ENCODE measurements around the gene AFF3. TPM values are rescaled to one million over a fixed set of nuclear protein-coding genes. Genes with fewer than 3 reads are reported as not detected.

Gene AFF3
- total RNA-seq, 6 experiments from 2014 or later: 0.80 to 8.2 (median 6.8) TPM

DNA sequence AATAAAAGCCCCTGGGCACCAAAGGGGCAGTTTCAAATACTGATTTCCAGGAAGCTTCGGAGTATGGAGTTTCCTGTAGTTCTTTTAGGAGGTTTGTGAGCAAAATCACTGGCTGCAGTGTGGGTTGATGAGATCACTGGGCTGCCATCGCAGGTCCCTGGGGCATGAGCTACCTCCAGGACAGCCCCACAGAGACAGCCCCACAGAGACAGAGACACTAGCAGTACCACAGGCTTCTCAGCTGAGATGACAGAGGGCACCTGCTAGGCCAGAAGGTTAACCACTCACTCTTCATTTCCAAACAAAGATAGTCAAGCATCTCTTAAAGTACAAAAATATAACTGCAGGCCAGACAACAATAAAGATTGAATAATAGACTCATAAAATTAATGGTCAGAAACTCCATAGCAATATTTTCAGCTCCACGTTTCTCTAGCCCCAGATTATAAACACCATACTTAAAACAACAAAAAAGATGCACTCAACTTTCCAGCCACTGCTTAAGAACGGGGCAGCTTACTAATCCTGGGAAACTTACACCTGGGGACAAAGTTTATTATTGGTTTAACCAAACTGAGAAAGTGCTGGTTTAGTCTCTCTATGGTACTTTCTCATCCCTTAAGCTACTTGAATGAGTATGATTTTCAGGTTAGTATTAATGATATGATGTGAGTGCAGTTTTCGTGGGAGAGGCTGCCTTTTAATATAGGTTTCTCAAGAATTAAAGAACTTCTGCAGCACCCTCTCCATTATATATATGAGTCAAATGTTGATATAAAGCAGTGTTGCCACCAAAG, 11.6 kb downstream of the AFF3 start:
- Mint-ChIP-seq H3K27me3 (ENCODE audit: insufficient read depth) (no peaks in the 10 kb centered on the region), H3K4me3 (no peak overlapping the region), H3K9me3 (no peaks in the 10 kb centered on the region; the same call in 1 of the 2 replicates), H3K27ac (no peak overlapping the region), H3K36me3 (ENCODE audit: low read depth) (no peaks in the 10 kb centered on the region), H3K4me1 (ENCODE audit: low read depth) (no peaks in the 10 kb centered on the region)
- TF ChIP-seq, protein P1, sequence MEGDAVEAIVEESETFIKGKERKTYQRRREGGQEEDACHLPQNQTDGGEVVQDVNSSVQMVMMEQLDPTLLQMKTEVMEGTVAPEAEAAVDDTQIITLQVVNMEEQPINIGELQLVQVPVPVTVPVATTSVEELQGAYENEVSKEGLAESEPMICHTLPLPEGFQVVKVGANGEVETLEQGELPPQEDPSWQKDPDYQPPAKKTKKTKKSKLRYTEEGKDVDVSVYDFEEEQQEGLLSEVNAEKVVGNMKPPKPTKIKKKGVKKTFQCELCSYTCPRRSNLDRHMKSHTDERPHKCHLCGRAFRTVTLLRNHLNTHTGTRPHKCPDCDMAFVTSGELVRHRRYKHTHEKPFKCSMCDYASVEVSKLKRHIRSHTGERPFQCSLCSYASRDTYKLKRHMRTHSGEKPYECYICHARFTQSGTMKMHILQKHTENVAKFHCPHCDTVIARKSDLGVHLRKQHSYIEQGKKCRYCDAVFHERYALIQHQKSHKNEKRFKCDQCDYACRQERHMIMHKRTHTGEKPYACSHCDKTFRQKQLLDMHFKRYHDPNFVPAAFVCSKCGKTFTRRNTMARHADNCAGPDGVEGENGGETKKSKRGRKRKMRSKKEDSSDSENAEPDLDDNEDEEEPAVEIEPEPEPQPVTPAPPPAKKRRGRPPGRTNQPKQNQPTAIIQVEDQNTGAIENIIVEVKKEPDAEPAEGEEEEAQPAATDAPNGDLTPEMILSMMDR (IDR thresholded peaks at IDR 0.05): no peak
- no peak for DNase-seq

DNA sequence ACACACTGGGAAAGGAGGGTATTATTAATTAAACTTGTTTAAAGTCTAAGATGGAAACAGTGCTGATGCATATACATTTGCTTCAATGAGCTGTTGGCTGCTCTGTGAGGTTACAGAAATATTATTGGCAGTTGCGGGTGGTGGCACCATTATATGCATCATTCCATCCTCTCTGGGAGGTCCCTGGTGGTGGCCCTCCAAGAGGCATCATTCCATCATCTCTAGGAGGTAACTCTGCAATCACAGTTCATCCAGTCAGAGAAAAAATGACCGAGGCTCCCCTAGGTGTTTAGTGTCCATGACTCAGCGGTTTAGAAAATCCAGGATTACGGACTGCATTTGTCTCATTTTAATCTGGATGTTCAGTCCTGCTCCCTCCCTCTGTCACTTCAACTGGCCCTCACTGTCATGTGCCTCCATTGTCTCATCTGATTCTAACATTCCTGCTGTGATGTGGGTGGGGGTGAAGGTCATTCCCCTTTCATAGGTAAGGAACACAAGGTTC, 15.4 kb downstream of the AFF3 start:
- Mint-ChIP-seq H3K27me3 (ENCODE audit: insufficient read depth) (peaks cover 5% of the 10 kb centered on the region; the same call in 1 of the 2 replicates), H3K36me3 (ENCODE audit: low read depth) (no peaks in the 10 kb centered on the region), H3K9me3 (no peaks in the 10 kb centered on the region; the same call in none of the 2 replicates), H3K4me1 (ENCODE audit: low read depth) (no peaks in the 10 kb centered on the region; the same call in 1 of the 2 replicates), H3K27ac (no peak overlapping the region), H3K4me3 (no peak overlapping the region)
- TF ChIP-seq, protein P1 (IDR thresholded peaks at IDR 0.05): no peak
- no peak for DNase-seq

DNA sequence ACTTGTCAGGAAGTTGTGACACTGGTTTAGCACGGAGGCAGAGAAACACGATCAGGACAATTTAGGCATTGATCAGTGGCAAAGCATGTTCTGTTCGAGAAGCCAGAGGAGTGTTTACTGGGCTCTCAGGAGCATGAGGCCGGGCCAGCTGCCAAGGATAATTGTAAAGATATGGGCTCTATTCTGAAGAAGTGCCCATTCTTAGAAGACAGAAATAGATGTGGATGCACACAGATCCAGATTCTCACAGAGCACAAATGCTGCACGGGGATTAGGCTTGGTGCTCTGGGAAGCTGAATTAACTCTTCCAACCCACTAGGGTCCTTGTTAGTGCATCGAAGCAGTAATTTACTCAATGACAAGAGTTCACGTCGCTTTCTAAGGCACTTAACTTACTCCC, 16.2 kb downstream of the AFF3 start:
- Mint-ChIP-seq H3K4me3 (no peak overlapping the region), H3K4me1 (ENCODE audit: low read depth) (no peaks in the 10 kb centered on the region; the same call in 1 of the 2 replicates), H3K9me3 (no peaks in the 10 kb centered on the region; the same call in none of the 2 replicates), H3K36me3 (ENCODE audit: low read depth) (no peaks in the 10 kb centered on the region), H3K27me3 (ENCODE audit: insufficient read depth) (peaks cover 5% of the 10 kb centered on the region; the same call in 1 of the 2 replicates), H3K27ac (no peak overlapping the region)
- TF ChIP-seq, protein P1 (IDR thresholded peaks at IDR 0.05): no peak
- DNase-seq: no peak

DNA sequence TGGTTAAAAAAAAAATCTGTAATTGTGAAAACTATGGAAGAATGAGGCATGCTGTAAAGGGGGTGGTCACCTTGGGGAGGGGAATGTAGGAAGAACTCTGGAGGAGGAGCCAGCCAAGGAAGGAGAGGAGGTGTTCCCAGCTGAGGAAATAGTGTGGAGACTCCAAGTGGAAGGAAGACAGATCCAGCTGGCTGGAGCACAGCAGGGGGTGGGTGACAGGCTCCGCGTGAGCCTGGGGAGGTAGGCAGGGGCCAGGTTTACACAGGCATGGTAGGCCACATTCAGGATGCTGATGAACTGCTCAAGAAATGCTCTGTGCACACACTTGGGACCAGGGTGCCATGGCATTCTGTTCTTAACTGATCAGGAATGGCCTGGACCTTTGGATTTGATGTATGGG, 16.8 kb downstream of the AFF3 start:
- no peak for DNase-seq
- Mint-ChIP-seq H3K27ac (no peak overlapping the region), H3K27me3 (ENCODE audit: insufficient read depth) (peaks cover 5% of the 10 kb centered on the region; the same call in 1 of the 2 replicates), H3K4me1 (ENCODE audit: low read depth) (no peaks in the 10 kb centered on the region; the same call in 1 of the 2 replicates), H3K9me3 (no peaks in the 10 kb centered on the region; the same call in none of the 2 replicates), H3K4me3 (no peak overlapping the region), H3K36me3 (ENCODE audit: low read depth) (no peaks in the 10 kb centered on the region)
- TF ChIP-seq, protein P1 (IDR thresholded peaks at IDR 0.05): no peak

DNA sequence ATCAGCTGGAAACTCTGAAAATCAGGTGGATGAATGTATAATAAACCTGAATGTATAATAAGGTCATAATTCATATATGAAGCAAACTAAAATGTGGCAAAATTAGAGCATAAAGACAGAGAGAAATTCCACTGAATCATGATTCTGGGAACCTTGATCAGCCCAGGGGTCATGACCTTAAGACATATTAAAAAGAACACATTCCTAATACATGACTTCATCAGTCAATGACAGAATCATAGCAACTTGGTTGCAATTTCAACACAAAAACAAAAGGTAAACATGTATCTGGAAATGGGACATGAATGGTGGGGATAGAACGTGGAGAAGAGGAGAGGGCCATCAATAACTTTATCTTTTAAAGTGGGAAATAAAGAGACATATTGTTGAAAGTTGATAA, 17.6 kb downstream of the AFF3 start:
- Mint-ChIP-seq H3K27ac (no peak overlapping the region), H3K4me1 (ENCODE audit: low read depth) (no peaks in the 10 kb centered on the region; the same call in 1 of the 2 replicates), H3K9me3 (no peaks in the 10 kb centered on the region; the same call in none of the 2 replicates), H3K36me3 (ENCODE audit: low read depth) (no peaks in the 10 kb centered on the region), H3K27me3 (ENCODE audit: insufficient read depth) (peaks cover 5% of the 10 kb centered on the region; the same call in 1 of the 2 replicates), H3K4me3 (no peak overlapping the region)
- TF ChIP-seq, protein P1 (IDR thresholded peaks at IDR 0.05): no peak
- DNase-seq: no peak

Data from HFFc6 (cell line).